ENCODE measurements around the gene SEMA4D.

Gene SEMA4D, protein sequence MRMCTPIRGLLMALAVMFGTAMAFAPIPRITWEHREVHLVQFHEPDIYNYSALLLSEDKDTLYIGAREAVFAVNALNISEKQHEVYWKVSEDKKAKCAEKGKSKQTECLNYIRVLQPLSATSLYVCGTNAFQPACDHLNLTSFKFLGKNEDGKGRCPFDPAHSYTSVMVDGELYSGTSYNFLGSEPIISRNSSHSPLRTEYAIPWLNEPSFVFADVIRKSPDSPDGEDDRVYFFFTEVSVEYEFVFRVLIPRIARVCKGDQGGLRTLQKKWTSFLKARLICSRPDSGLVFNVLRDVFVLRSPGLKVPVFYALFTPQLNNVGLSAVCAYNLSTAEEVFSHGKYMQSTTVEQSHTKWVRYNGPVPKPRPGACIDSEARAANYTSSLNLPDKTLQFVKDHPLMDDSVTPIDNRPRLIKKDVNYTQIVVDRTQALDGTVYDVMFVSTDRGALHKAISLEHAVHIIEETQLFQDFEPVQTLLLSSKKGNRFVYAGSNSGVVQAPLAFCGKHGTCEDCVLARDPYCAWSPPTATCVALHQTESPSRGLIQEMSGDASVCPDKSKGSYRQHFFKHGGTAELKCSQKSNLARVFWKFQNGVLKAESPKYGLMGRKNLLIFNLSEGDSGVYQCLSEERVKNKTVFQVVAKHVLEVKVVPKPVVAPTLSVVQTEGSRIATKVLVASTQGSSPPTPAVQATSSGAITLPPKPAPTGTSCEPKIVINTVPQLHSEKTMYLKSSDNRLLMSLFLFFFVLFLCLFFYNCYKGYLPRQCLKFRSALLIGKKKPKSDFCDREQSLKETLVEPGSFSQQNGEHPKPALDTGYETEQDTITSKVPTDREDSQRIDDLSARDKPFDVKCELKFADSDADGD

DNA sequence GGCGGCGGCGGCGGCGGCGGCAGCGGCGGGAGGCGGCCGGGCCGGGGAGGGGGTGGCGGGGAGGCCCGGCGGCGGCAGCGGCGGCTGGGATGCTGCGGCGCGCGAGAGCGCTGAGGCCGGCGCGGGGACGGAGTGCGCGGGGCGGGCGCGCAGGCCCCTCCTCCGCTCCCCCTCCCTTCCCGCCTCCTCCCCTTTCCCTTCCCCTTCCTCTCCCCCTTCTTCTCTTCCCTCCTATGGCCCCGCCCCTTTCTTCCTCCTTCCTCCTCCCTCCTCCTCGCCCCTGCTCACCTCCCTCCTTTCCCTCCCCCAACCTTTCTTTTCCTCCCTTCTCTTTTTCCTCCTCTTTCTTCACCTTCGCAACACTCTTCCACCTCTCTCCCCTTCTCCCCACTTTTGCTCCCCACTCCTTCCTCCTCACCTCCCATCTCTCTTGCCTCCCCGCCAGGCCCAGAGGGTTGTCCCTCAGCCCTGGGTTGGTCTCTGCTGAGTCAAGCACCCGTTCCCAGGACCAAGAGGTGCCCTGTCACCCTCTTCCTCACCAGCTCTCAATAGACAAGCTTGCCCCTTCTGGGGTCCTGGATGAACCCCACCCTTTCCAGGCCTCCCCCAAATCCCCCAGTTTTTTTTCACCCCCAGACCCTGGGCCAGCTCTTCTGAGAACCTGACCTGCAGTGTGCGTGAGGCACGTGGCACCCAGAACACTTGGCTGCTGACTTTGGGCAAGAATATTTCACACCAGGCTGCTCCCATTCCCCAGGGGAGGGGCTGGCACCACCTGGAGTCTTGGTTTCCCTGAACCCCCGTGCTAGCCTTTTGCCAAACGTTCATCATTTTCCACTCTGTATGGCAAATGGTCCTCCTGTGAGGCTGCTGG, at the start of gene SEMA4D:
SEMA4D (minus strand) TSS at position 136 of the 874 bp plus-strand sequence. CDS start 92,657 bp downstream, outside the sequence.
- peak; percentile 81 for DNase-seq (ENCODE audit: low spot score)

DNA sequence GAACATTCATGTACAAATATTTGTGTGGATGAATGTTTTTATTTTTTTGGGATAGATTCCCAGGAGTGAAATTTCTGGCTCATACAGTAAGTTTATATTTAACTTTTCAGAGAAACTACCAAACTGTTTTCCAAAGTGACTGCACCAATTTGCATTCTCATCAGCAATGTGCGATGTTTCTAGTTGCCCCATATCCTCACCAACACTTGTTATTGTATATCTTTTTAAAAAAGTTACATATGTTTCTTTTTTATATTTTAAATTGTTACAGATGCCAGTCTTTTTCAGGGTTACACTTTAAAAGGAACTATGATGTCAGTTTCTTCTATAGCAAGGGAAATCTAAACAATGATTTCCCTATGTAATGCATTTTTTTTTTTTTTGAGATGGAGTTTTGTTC, 49.1 kb upstream of the SEMA4D start:
- DNase-seq (ENCODE audit: low spot score) = no peak

DNA sequence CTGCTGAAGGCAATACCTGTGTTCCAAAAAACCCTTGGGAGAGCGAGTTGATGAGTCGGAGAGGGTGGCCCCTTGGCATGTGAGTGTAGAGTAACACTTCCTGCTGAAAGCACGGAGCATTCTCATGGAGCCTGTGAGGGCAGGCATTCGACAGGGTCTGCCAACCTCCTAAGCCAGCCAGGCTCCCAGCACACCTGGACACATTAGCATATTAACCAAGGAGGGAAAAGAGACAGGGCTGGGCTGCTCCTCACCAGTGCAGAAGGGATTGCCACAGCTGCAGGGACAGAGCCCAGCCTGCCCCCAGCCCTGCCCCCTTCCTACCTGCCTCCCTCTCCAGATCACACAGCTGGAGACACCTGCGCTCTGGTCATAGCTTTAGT, 46.4 kb upstream of the SEMA4D start:
- DNase-seq (ENCODE audit: low spot score) = peak; percentile 46

DNA sequence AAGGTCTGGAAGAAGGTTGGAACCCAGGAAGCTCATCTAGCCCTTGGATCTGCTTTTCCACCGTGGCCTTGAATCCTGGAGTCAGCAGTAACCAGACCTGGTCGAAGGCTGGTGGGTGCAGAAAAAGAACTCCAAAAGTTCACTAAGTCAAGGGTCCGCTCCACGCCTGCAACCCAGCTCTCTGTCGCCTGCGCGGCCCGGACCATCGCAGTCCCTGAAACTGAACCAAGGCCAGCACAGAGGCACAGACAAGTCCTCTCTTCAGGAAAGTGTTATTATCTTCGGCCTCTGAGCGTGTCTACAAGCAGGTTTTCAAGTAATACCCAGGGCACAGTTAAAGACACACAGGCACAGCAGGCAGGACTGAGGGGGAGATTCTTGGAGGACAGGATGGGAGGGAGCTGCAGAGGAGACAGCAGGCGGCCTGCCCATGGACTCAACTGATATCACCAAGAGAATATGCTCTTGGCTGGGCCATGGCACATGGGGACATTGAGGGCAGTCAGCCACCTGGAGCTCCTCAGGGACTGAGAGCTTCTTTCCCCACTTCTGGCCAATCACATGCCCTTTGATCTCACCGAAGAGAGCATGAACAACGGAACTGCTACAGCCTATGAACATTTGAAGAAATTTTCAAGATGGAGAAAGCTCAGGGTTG, 45.8 kb upstream of the SEMA4D start:
- no peak for DNase-seq (ENCODE audit: low spot score)

DNA sequence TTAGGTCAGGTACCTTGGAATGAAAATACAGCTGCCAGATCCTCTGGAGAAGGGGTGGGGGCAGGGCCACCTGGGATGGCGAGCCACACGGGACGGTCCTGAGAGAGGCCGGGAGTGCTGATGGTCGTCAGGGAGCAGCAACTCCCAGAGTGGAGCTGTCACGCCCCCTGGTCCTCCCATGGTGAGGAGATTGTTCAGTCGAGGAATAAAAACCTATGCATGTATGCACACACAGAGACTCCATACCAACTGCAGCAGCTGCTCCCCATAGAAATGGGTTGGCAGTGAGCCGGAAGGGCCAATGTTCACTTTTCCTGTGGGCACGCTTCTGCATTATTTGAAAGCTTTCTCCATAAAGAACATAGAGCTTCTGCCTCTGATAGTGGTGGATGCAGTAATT, 45.2 kb upstream of the SEMA4D start:
- DNase-seq (ENCODE audit: low spot score) = no peak

DNA sequence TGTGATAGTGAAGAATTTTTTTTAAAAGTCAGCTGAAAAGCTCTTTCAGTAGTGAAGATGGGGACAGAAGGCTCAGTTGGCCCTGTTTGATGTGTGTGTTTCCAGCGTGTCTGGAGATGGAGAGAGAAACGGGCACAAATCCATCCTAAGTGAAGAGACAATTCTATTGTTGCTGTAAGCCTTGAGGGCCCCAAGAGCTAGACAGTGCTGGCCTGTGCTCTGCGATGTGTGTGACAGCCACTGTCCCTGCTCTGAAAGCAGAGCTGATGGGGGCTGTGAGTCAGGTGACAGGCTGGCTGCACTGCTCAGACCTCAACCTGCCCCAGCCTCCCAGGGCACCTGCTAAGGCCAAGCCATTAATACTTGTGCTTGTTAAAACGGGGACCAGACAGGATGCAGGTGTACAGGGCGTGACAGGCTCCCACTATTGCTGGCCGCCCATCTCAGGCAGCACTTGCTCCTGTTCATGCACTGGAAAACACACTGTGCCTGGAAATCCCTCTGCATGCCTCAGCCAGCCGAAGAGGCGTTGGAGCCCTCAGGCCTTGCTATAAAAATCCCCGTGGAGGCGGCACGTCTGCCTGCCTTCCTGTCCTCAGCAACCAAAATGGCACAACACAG, 44.6 kb upstream of the SEMA4D start:
- peak; percentile 45 for DNase-seq (ENCODE audit: low spot score)

DNA sequence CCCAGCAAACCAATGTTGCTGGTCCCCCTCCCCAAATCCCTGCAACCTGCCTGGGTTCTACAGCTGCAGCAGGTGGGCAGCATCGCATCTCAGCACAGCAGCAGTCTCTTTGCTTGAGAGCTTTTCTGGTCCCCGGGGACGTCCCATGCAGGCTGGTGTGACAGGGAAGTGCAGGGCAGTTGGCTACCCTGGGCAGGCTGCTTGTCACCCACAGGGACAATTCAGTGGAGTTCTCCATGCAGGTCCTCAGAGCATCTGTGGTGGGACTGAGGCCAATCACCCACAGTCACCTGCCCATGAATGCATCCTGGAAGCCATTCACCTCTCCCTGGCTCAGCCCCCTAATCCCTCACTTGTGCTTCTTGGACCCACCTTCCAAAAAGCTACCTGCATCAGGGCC, 43.9 kb upstream of the SEMA4D start:
- no peak for DNase-seq (ENCODE audit: low spot score)

DNA sequence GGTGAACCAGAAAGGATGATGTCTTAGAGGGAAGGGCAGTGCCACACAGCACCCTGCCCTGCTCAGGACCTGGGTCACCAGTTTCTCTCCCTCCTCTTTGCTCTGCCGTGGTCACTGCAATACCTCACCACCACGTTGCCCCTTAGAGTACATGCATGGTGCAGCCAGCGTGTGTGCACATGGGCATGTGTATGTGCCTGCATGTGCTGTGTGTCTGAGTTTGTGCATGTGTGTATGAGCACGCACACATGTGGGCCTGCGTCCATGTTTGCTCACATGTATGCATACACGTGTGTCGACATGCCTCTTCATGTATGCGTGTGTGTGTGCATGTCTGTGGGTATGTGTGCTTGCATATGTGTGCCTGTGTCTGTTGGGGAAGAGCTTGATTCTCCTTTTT, 41.5 kb upstream of the SEMA4D start:
- no peak for DNase-seq (ENCODE audit: low spot score)

DNA sequence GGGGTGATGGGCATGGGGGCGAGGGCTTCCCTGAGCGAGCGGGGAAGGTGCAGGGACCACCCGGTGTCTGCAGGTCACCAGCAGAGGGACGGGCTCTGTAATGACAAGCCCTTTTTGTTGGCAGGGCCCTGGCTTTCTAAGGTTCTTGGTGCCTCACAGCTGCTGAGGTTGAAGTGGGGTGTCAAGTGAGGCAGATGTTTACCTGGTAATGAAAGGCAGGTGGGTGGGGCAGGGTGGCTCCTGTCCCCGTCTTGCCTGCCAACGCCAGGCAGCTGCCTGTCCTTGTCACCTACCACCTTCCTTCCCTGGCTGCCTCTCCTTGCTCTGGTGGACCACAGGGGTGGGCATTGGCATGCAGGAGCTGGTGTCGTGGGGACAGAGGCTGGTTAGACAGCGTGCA, 41.0 kb upstream of the SEMA4D start:
- no peak for DNase-seq (ENCODE audit: low spot score)

DNA sequence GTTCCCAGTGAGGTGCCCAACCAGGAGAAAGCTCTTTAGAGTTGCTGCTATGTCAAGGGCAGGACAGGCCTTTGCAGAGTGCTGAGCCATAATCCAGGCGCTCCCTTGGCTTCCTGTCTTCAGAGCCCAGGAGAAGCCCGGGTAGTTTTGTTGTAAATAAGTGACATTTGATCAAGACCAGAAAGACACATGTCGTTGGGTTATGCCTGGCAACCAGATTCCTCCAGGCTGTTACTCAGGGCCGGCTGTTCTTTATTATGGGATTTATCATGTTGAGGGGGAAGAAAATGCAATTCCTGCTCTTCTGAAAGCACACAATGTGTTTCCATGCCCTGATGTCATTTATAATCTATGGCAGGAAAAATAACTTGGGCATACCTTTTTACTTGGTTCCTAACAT, 39.3 kb upstream of the SEMA4D start:
- DNase-seq (ENCODE audit: low spot score) = no peak

DNA sequence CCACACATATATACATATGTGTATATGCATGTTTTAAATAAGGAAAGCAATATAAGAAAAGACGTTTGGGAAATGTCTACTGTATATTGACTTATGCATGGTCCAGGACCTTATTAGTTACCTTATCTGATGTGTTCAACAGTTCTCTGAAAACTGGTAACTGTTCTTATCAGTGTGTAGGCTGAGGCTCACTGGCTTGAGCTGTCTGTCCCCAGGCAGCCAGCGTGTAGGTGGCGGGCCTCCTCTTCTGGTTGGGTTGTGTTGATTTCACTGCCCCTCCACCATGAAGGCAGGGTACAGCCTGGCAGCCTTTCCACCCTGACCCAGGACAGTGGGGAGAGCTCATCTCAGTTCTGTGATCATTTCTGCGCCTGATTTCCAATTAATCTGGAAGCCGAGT, 38.7 kb upstream of the SEMA4D start:
- no peak for DNase-seq (ENCODE audit: low spot score)

DNA sequence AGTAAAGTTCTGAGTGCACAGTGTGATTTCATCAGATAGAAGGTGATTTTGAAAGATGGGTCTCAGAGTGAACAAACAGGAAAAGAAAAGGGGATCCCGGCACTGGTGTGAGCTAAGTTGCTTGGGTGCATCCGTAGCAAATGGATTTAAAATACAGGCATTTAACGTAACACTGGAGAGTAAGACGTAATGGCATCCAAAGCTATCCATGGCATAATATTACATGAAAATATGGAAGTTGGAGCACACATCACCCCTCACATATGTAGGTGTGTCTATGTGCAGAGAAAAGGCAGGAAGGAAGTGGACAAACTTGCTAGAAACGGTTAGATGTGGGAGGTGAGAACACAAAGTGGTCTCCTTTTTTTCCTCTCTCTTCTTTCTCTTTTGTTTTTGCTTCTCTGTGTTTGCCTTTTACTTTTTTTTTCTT, 38.2 kb upstream of the SEMA4D start:
- no peak for DNase-seq (ENCODE audit: low spot score)

DNA sequence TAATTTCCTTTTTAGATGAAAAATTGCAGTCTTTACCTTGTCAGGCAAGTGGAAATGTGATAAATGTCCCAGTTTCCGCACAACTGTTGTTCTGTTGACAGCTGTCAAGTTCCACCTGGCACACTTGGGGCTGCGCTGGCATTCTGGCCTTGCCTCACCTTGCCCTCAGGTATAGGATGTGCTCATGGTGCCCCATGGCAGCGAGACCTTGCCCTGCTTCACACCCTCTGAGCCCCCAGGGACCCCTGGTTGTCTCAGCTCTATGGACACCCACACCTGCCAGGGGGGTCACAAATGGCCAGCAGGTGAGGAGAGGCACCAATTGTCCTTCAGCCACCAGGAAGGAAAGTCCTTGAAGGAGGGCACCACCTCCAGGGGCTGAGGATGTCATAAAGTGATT, 37.5 kb upstream of the SEMA4D start:
- no peak for DNase-seq (ENCODE audit: low spot score)

DNA sequence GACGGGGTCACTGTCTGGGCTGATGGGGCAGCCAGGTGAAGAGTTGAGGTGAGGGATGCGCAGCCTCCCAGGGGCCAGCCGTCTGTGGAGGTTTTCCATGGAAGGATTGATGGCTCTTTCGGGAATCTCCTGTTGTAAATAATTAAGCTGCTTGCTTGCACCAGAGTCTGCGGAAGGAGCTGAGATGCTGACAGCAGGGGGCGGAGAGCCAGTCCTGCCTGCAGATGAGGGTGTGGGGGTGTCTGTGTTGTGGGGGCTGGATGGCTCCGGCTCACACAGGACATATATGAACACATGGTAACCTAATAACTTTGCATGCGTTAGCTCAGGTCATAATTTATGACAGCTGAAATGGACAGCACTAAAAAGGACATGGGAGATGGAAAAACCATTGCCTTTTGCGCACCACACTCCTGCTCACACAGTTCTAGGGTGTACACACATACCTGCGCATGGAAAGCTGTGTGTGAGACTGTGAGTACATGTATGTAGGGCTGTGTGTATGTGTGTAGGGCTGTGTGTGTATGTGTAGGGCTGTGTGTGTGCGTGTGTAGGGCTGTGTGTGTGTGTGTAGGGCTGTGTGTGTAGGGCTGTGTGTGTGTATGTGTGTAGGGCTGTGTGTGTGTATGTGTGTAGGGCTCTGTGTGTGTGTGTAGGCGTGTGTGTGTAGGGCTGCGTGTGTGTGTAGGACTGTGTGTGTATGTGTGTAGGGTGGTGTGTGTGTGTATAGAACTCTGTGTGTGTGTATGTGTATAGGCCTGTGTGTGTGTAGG, 36.8 kb upstream of the SEMA4D start:
- peak; percentile 55 for DNase-seq (ENCODE audit: low spot score)

DNA sequence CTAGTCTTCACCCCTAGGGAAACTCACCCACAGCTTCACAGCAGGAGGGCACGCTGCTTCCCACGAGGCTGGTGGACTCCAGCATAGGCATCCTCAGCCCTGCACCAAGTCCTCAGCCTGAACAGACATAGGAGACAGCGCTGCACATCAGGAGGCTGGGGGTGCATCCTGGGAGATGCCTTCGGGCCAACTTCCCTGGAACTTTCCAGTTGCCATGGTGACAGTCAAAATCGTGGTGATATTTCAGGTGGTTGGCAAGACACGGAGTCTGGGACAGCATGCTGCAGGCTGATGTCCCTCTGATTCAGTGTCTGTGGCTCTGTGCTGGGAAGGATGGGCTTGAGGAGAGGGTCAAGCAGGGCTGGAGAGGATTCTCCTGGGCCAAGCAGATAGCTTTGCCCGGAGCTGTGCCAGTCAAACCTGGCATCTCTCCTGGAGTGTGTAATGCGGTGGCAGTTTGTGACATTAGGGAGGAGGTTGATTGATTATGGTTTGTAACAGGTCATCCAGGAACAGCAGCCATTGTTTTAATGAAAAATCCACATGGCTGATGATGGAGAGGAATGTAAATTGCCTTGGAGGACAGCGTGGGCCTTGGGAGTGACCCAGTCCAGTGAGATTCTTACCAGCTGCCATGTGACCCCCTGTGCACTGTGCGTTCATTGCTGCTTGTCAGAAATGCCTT, 35.6 kb upstream of the SEMA4D start:
- no peak for DNase-seq (ENCODE audit: low spot score)

DNA sequence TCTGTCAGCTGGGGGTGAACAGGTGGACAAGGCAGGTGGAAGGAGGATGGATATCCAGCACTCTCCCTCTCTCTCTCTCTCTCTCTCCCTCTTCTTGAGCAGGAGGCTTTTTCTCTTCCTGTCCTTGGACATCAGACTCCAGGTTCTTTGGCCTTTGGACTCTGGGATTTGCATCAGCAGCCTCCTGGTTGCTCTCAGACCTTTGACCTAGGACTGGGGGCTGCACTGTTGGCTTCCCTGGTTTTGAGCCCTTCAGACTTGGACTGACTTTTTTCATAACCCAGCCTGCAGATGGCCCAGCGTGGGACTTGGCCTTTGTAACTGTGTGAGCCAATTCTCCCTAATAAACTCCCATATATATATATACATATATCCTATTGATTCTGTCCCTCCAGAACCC, 35.0 kb upstream of the SEMA4D start:
- no peak for DNase-seq (ENCODE audit: low spot score)

DNA sequence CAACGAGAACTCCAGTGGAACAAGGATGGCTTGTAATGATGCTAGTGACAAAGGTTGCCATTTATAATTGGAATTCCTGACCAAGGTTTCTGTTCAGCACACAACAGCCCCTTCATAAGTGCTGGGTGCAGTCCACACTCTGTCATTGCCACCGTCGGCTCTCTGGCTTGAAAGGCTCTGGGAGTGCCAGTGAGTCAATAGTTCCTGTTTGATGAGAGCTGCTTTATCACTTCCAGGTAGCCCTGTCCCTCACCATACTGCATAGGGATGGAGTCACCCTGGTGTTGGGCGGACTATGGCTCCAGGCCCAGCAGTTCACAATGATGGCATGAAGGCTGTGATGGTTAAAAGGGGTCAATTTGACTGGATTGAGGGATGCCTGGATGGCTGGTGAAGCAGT, 34.6 kb upstream of the SEMA4D start:
- no peak for DNase-seq (ENCODE audit: low spot score)

DNA sequence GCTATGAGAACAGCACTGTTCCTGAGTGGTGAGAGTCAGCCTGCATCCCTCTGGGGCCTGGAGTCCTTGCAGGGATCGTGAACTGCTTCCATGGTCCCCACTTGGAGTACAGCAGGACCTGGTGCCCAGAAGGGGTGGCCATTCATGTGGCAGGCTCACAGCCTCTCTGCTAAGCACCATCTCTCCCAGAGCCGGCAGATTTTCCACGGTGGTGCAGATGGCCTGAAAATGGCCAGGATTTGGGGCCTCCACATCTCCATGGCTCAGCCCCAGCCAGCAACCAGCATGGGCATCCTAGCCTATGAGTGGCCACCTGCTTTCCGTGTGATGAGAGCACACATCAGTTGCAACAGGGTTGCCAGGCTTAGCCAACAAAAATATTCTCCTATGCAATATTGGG, 33.9 kb upstream of the SEMA4D start:
- DNase-seq (ENCODE audit: low spot score) = no peak

DNA sequence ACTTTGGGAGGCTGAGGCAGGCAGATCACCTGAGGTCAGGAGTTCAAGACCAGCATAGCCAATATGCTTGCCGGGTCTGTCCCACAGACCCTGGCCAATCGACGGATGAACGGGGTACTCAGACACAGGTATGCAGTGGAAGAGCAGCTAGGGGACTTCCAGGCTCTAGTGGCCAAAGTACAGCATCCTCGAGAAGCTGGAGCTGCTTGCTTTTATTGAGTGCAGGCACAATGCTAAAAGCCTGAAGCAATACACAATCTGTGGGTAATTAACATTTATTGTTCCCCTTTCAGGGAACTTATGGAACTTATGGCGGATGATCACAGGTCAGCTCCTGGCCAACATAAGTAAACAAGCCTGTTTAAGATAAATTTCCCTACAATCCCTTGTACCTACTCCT, 32.8 kb upstream of the SEMA4D start:
- DNase-seq (ENCODE audit: low spot score) = no peak

Data from kidney tubule cell (primary cell).